Stomach smooth muscle (tissue), 2 donors: Measurements from ENCODE around the gene CACNG8.
"Not testable (repeated sequence)": the region's sequence is repeated elsewhere in the genome, so short reads cannot be mapped to it uniquely, and the experiment has no call there.

ENCODE experiments used
- H3K27ac ChIP-seq: one replicate; pipeline ENCODE4 v1.7.0; 2013; ENCODE audit warnings: mild to moderate bottlenecking, low read length, inconsistent platforms
- H3K27me3 ChIP-seq, 2 donors: one replicate each; pipeline ENCODE4 v1.7.0; 2013; ENCODE audit warnings: low read length in 2 of 2; ENCODE audit not compliant: insufficient read depth in 2 of 2, control insufficient read depth in 1 of 2
- H3K36me3 ChIP-seq, 2 donors: one replicate each; pipeline ENCODE4 v1.7.0; 2013; ENCODE audit warnings: low read length in 2 of 2; ENCODE audit not compliant: control insufficient read depth in 2 of 2, insufficient read depth in 2 of 2
- H3K4me1 ChIP-seq: one replicate; pipeline ENCODE4 v1.7.0; 2013; ENCODE audit warnings: low read length; ENCODE audit not compliant: control insufficient read depth, insufficient read depth
- H3K4me3 ChIP-seq, 2 donors: one replicate each; pipeline ENCODE4 v1.7.0; 2013; ENCODE audit warnings: low read length in 2 of 2
- H3K9ac ChIP-seq, 2 donors: one replicate each; pipeline ENCODE4 v1.7.0; 2013; ENCODE audit warnings: low read length in 2 of 2, mild to moderate bottlenecking in 1 of 2
- H3K9me3 ChIP-seq, 2 donors: one replicate each; pipeline ENCODE4 v1.7.0; 2013; ENCODE audit warnings: low read length in 2 of 2; ENCODE audit not compliant: control insufficient read depth in 2 of 2
- donor health status: healthy.
- donor health status: Pancreatic carcinoma.

Gene CACNG8

DNA sequence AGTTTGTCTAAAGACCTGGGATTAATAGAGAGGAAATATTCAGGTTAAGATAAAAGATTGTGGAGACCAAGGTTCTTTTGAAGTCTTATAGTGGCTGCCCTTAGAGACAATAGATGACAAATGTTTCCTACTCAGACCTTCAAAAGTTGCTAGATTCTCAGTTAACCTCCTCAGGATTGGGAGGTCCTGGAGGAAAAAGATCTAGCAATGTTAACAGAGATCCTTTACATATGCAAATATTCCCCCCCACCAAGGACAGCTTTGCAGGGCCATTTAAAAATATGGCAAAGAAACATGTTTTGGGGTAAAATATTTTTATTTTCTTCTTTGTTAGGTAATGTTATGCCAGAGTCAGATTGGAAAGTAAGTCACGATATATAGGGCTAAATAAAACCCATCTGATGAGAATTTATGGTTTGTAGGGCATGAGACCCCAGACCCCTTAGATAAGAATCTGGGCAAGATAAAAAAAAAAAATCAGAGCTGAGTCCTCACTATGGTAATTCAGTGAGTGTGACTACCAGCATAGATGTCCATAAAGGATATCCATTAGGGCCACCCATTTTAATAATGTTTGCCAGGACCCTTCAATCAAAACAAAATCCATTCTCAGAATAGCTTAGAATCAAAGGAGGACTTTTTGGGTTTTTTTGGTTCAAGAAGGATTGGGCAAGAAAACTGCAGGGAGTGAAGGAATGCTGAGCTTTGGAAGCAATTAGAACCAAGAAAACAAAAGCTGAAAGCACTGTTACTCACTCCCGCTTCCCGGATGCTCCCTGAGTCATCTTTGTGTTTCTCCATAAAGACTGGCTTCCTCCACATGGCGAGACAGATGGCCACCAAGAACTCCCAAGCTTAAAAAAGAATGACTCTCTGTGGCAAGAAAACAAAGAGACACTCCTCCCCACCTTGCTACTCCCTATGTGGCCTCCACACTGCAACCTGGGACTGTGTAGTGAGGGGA is 72.8 kb downstream of the CACNG8 start:
- Histone ChIP-seq H3K9me3 (no peaks in the 10 kb centered on the region), H3K4me1 (no peaks in the 10 kb centered on the region), H3K36me3 (no peaks in the 10 kb centered on the region), H3K27ac (no peak overlapping the region), H3K4me3 (no peak overlapping the region), H3K9ac (no peak overlapping the region), H3K27me3 (peaks cover 4% of the 10 kb centered on the region in 2 donors)

DNA sequence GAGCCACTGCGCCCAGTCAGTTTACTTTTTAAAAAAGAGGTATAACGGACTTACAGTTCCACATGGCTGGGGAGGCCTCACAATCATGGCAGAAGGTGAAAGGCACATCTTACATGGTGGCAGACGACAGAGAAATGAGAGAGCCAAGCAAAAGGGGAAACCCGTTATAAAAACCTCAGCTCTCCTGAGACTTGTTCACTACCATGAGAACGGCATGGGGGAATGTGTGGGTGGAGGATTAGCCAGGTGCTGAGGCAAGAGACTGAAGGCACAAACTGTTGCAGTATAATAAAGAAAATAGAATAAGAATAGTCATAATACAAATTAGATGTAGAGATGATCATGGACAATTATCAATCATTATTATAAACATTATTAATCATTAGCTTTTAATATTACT is 73.8 kb downstream of the CACNG8 start:
- H3K27me3 ChIP-seq, H3K27ac ChIP-seq, H3K9me3 ChIP-seq, H3K4me1 ChIP-seq, H3K4me3 ChIP-seq, H3K9ac ChIP-seq, H3K36me3 ChIP-seq: not testable (repeated sequence)
